ENCODE results near the gene EEIG2.

DNA sequence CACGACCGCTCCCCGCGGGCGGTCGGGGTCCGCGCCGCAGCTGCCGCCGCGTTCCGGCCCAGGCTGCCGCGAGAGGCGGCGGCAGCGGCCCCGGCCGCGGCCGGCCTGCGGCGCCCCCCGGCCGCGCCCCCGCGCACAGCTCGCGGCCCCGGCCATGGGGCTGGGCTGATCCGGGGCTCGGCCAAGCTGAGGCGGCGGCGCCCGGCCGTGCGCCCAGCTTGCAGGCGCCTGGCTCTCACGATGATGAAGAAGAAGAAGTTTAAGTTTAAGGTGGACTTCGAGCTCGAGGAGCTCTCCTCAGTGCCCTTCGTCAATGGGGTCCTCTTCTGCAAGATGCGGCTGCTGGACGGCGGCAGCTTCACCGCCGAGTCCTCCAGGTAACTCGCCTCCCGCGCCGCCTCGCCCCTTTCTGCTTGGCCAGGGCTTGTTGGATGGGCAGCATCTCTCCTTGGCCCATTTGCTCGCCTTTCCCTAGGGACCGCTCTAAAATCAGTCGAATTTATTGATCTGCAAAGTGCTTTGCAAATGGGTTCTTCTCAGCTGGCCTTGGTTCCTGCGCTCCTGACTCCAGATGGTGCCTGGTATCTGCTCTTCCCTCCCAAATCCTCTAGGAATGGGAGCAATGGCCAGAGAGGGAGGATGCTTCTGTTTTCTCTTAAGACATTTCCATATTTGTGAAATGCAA is 431 bp downstream of the EEIG2 start:
- TF ChIP-seq MYC (IDR thresholded peaks at IDR 0.05; ENCODE audit: low read depth, low read length) (no peak), MYC (CRISPR knock-in tag; IDR thresholded peaks at IDR 0.05; ENCODE audit: borderline replicate concordance, low read depth) (peak; percentile 25; the same call in 1 of the 2 replicates), BRF1 (IDR thresholded peaks at IDR 0.05; ENCODE audit: borderline replicate concordance, extremely low read depth, insufficient read length) (no peak), BHLHE40 (IDR thresholded peaks at IDR 0.05; ENCODE audit: low read length) (no peak)
- TF ChIP-seq, protein P1, sequence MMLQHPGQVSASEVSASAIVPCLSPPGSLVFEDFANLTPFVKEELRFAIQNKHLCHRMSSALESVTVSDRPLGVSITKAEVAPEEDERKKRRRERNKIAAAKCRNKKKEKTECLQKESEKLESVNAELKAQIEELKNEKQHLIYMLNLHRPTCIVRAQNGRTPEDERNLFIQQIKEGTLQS (IDR thresholded peaks at IDR 0.05): no peak
- TF ChIP-seq, protein P1 (CRISPR knock-in tag; conservative IDR thresholded peaks at IDR 0.05): no peak
- TF ChIP-seq, protein P2, sequence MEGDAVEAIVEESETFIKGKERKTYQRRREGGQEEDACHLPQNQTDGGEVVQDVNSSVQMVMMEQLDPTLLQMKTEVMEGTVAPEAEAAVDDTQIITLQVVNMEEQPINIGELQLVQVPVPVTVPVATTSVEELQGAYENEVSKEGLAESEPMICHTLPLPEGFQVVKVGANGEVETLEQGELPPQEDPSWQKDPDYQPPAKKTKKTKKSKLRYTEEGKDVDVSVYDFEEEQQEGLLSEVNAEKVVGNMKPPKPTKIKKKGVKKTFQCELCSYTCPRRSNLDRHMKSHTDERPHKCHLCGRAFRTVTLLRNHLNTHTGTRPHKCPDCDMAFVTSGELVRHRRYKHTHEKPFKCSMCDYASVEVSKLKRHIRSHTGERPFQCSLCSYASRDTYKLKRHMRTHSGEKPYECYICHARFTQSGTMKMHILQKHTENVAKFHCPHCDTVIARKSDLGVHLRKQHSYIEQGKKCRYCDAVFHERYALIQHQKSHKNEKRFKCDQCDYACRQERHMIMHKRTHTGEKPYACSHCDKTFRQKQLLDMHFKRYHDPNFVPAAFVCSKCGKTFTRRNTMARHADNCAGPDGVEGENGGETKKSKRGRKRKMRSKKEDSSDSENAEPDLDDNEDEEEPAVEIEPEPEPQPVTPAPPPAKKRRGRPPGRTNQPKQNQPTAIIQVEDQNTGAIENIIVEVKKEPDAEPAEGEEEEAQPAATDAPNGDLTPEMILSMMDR (IDR thresholded peaks at IDR 0.05 in 2 of 3, conservative IDR thresholded peaks at IDR 0.05 in 1 of 3; ENCODE audit: insufficient read depth in 2 of 3, low read depth in 1 of 3, low read length in 3 of 3): no peak
- TF ChIP-seq, protein P3, sequence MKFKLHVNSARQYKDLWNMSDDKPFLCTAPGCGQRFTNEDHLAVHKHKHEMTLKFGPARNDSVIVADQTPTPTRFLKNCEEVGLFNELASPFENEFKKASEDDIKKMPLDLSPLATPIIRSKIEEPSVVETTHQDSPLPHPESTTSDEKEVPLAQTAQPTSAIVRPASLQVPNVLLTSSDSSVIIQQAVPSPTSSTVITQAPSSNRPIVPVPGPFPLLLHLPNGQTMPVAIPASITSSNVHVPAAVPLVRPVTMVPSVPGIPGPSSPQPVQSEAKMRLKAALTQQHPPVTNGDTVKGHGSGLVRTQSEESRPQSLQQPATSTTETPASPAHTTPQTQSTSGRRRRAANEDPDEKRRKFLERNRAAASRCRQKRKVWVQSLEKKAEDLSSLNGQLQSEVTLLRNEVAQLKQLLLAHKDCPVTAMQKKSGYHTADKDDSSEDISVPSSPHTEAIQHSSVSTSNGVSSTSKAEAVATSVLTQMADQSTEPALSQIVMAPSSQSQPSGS (CRISPR knock-in tag; IDR thresholded peaks at IDR 0.05): no peak

Measured in K562 (cell line).